GM06990 (cell line): ENCODE results near the gene RIC8B.

ENCODE experiments used
- DNase-seq: peaks from one replicate; pipeline ENCODE4 v3.0.0-alpha.2; 2011; ENCODE audit not compliant: insufficient read length; ENCODE audit errors: extremely low read depth
- H3K27me3 ChIP-seq: replicated peaks from 2 replicates; pipeline ENCODE4 v1.6.0; 2011; ENCODE audit warnings: low read length; ENCODE audit not compliant: control insufficient read depth, insufficient read depth
- H3K36me3 ChIP-seq: 2 replicates; pipeline ENCODE4 v1.5.1; 2011; ENCODE audit warnings: low read length; ENCODE audit not compliant: control insufficient read depth, insufficient read depth
- H3K4me3 ChIP-seq: replicated peaks from 2 replicates; pipeline ENCODE4 v1.5.1; 2011; ENCODE audit warnings: low read depth, mild to moderate bottlenecking, control low read depth, low read length
- CTCF ChIP-seq: IDR thresholded peaks from 2 replicates; pipeline ENCODE4 v1.5.1; 2011; ENCODE audit warnings: low read length, control low read depth, mild to moderate bottlenecking, inconsistent platforms; ENCODE audit not compliant: insufficient read depth, poor library complexity, severe bottlenecking

Gene RIC8B

GRCh38 chr12:106801167-106801708 lies 26.8 kb downstream of the RIC8B start:
- TF ChIP-seq CTCF, result no peak
- DNase-seq, result no peak
- no peaks in the 10 kb centered on the region for H3K27me3 ChIP-seq
- no peak overlapping the region for H3K4me3 ChIP-seq
- H3K36me3 ChIP-seq, result no peaks in the 10 kb centered on the region

- no peaks in the 10 kb centered on the region for H3K36me3 ChIP-seq
- no peak for TF ChIP-seq CTCF
These were observed 27.5 kb downstream of the RIC8B start for GRCh38 chr12:106801830-106802533.

GRCh38 chr12:106804668-106805067 lies 30.2 kb downstream of the RIC8B start:
- Histone ChIP-seq H3K36me3 (no peaks in the 10 kb centered on the region), H3K4me3 (no peak overlapping the region), H3K27me3 (no peaks in the 10 kb centered on the region)
- no peak for TF ChIP-seq CTCF
- DNase-seq, result no peak

More at GRCh38 chr12:106801830-106802533, 27.5 kb downstream of the RIC8B start:
- DNase-seq, result no peak
- Histone ChIP-seq H3K27me3 (no peaks in the 10 kb centered on the region), H3K4me3 (no peak overlapping the region)

- Histone ChIP-seq H3K36me3 (no peaks in the 10 kb centered on the region), H3K4me3 (no peak overlapping the region), H3K27me3 (no peaks in the 10 kb centered on the region)
- no peak for DNase-seq
- TF ChIP-seq CTCF, result no peak
These were observed 40.2 kb downstream of the RIC8B start for GRCh38 chr12:106814714-106815113.

GRCh38 chr12:106815741-106816140 lies 41.3 kb downstream of the RIC8B start:
- H3K36me3 ChIP-seq, result no peaks in the 10 kb centered on the region
- TF ChIP-seq CTCF, result no peak

More at GRCh38 chr12:106815741-106816140, 41.3 kb downstream of the RIC8B start:
- no peaks in the 10 kb centered on the region for H3K27me3 ChIP-seq
- DNase-seq, result no peak
- no peak overlapping the region for H3K4me3 ChIP-seq
